Panc1 (cell line): ENCODE results near the gene SRC. TPM values are rescaled to one million over a fixed set of nuclear protein-coding genes. Genes with fewer than 3 reads are reported as not detected.

Experiments used
- ATAC-seq: fragments of 200-7000 bp; cut with Tn5 transposase; 2 replicates; pipeline ENCODE4 v1.9.1; 2020; ENCODE audit warnings: mild to moderate bottlenecking, moderate library complexity
- BruUV-seq: library from RNA; stranded (reverse); fragments of 400-500 nt; replicated peaks from 2 replicates; lab custom pipeline; 2021; lab: Mats Ljungman, UMichigan
- CTCF ChIA-PET: fragments of 300-600 bp; sonication (Branson Sonifier 250); formaldehyde crosslinking; loops from one replicate; lab custom pipeline; 2022; ENCODE audit warnings: antibody characterized with exemption; lab: Charles Lee
- POLR2A ChIA-PET: fragments of 300-600 bp; sonication (Branson Sonifier 250); formaldehyde crosslinking; loops from one replicate; lab custom pipeline; 2022; ENCODE audit warnings: antibody characterized with exemption; lab: Charles Lee
- DNase-seq: peaks from one replicate; pipeline ENCODE4 v3.0.0-alpha.2; 2010; ENCODE audit warnings: low read depth, low spot score
- H3K27ac ChIP-seq: 2 replicates; pipeline ENCODE4 v1.5.1; 2011; ENCODE audit warnings: mild to moderate bottlenecking, low read length, inconsistent platforms
- H3K27me3 ChIP-seq: fragments of 200-500 bp; sonication (Bioruptor generic); 2 replicates; pipeline ENCODE4 v1.6.0; 2014; ENCODE audit warnings: low read length, inconsistent platforms; ENCODE audit not compliant: control insufficient read depth, insufficient read depth
- H3K36me3 ChIP-seq: fragments of 200-500 bp; sonication (Bioruptor generic); 2 replicates; pipeline ENCODE4 v1.5.1; 2014; ENCODE audit warnings: inconsistent platforms, mild to moderate bottlenecking, low read length, moderate library complexity; ENCODE audit not compliant: control insufficient read depth, insufficient read depth
- H3K4me1 ChIP-seq: 2 replicates; pipeline ENCODE4 v1.5.1; 2011; ENCODE audit warnings: inconsistent platforms, mild to moderate bottlenecking, low read length, moderate library complexity; ENCODE audit not compliant: control insufficient read depth, insufficient read depth
- H3K4me3 ChIP-seq, 2 experiments: 2 replicates each; pipeline ENCODE4 v1.5.1; 2011 to 2012; ENCODE audit warnings: low read depth in 2 of 2, low read length in 2 of 2, mild to moderate bottlenecking in 2 of 2, inconsistent platforms in 1 of 2, moderate library complexity in 1 of 2
- H3K9me3 ChIP-seq: fragments of 200-500 bp; sonication (Bioruptor generic); 2 replicates; pipeline ENCODE4 v1.5.1; 2014; ENCODE audit warnings: low read depth, mild to moderate bottlenecking, inconsistent platforms, low read length, moderate library complexity; ENCODE audit not compliant: control insufficient read depth, insufficient read depth
- CTCF ChIP-seq: fragments of 450-650 bp; IDR thresholded peaks from 2 replicates; pipeline ENCODE4 v1.5.1; 2017; ENCODE audit warnings: mild to moderate bottlenecking
- POLR2AphosphoS5 ChIP-seq: IDR thresholded peaks from 2 replicates; pipeline ENCODE4 v1.6.1; 2012; ENCODE audit warnings: mild to moderate bottlenecking, low read depth, low read length, moderate library complexity
- SIN3A ChIP-seq: IDR thresholded peaks from 2 replicates; pipeline ENCODE4 v1.6.1; 2012; ENCODE audit warnings: low read depth, mild to moderate bottlenecking, low read length, moderate library complexity, borderline replicate concordance; ENCODE audit not compliant: insufficient read depth
- TCF7L2 ChIP-seq: IDR thresholded peaks from 2 replicates; pipeline ENCODE4 v1.6.1; 2011; ENCODE audit warnings: mild to moderate bottlenecking, low read depth, low read length, inconsistent platforms
- in situ Hi-C: cut with HindIII; loops from 2 replicates; pipeline ENCODE4 v1.10.0; 2016; ENCODE audit warnings: low sequenced_read_pairs, low pct_unique_long_range_greater_than_20kb
- intact Hi-C: fragments of 100-400 bp; cut with micrococcal nuclease; formaldehyde crosslinking; loops from one replicate; pipeline ENCODE4 v1.10.0; 2022; ENCODE audit not compliant: unreplicated experiment
- total RNA-seq: library from RNA; stranded (reverse); gene quantifications from one replicate; pipeline ENCODE4 v1.2.1, GENCODE V29; 2021; ENCODE audit not compliant: unreplicated experiment
- TF ChIP-seq, protein P1 (sequence below), 2 experiments: IDR thresholded peaks; 2 replicates each; pipeline ENCODE4 v1.6.1; 2011 to 2012; ENCODE audit warnings: low read depth in 2 of 2, control low read depth in 1 of 2, low read length in 1 of 2, mild to moderate bottlenecking in 1 of 2, moderate library complexity in 1 of 2; ENCODE audit not compliant: insufficient read depth in 1 of 2

Gene SRC
- total RNA-seq, 1 experiment from 2014 or later: 24.9 TPM

DNA sequence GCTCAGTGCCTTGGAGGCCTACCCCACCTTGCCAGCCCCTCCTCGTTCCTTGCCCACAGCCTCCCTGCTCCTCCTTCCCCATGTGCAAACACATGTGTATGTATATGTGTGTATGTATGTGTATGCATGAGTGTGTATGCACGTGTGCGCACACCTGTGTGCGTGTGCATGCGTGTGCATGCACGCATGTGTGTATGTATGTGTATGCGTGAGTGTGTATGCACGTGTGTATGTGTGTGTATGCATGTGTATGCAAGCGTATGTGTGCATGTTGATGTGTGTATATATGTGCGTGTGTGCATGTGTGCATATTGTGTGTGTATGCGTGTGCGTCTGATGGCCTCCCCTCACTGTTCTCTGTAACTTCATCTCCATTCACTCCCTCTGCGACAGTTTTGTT is 74.7 kb downstream of the SRC start:
- in situ Hi-C loops: no loop called here
- Histone ChIP-seq H3K27me3 (peaks cover 13% of the 10 kb centered on the region), H3K9me3 (no peaks in the 10 kb centered on the region), H3K4me3 (no peak overlapping the region), H3K27ac (no peak overlapping the region), H3K4me1 (no peaks in the 10 kb centered on the region), H3K36me3 (no peaks in the 10 kb centered on the region)
- DNase-seq (no peak), ATAC-seq (no peak)
- CTCF ChIA-PET: no interaction called here
- POLR2A ChIA-PET: no interaction called here
- no TSS peak for BruUV-seq
- intact Hi-C loops: no loop called here
- TF ChIP-seq POLR2AphosphoS5 (no peak), SIN3A (no peak), TCF7L2 (no peak), CTCF (no peak)
- TF ChIP-seq, protein P1, sequence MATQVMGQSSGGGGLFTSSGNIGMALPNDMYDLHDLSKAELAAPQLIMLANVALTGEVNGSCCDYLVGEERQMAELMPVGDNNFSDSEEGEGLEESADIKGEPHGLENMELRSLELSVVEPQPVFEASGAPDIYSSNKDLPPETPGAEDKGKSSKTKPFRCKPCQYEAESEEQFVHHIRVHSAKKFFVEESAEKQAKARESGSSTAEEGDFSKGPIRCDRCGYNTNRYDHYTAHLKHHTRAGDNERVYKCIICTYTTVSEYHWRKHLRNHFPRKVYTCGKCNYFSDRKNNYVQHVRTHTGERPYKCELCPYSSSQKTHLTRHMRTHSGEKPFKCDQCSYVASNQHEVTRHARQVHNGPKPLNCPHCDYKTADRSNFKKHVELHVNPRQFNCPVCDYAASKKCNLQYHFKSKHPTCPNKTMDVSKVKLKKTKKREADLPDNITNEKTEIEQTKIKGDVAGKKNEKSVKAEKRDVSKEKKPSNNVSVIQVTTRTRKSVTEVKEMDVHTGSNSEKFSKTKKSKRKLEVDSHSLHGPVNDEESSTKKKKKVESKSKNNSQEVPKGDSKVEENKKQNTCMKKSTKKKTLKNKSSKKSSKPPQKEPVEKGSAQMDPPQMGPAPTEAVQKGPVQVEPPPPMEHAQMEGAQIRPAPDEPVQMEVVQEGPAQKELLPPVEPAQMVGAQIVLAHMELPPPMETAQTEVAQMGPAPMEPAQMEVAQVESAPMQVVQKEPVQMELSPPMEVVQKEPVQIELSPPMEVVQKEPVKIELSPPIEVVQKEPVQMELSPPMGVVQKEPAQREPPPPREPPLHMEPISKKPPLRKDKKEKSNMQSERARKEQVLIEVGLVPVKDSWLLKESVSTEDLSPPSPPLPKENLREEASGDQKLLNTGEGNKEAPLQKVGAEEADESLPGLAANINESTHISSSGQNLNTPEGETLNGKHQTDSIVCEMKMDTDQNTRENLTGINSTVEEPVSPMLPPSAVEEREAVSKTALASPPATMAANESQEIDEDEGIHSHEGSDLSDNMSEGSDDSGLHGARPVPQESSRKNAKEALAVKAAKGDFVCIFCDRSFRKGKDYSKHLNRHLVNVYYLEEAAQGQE (IDR thresholded peaks at IDR 0.05; ENCODE audit: insufficient read depth in 1 of 2, low read depth in 2 of 2, low read length in 1 of 2): no peak

- intact Hi-C loops (no loop called here), in situ Hi-C loops (no loop called here)
- no peaks in the 10 kb centered on the region for H3K36me3 ChIP-seq
- H3K4me3 ChIP-seq: no peak overlapping the region
- H3K9me3 ChIP-seq: no peaks in the 10 kb centered on the region
- no TSS peak for BruUV-seq
- POLR2A ChIA-PET: interaction anchor here (0.6 kb wide), 2 partner anchors 15 to 207 kb away, joined by 3 read pairs; no protein-coding TSS in a partner anchor
- peaks cover 13% of the 10 kb centered on the region for H3K27me3 ChIP-seq
- TF ChIP-seq POLR2AphosphoS5: no peak
- TF ChIP-seq SIN3A: no peak
- no peak for TF ChIP-seq CTCF
- no peak for TF ChIP-seq TCF7L2
- no peak for DNase-seq
- no peak overlapping the region for H3K27ac ChIP-seq
- no peak for ATAC-seq
- no peaks in the 10 kb centered on the region for H3K4me1 ChIP-seq
- CTCF ChIA-PET: no interaction called here
These were observed 75.3 kb downstream of the SRC start for GRCh38 chr20:37421060-37421905.
